AG08396 (cell line): Measurements from ENCODE around the gene AGXT2.
"Not testable (repeated sequence)": the region's sequence is repeated elsewhere in the genome, so short reads cannot be mapped to it uniquely, and the experiment has no call there.

ENCODE experiments used
- DNase-seq: peaks from one replicate; pipeline ENCODE4 v3.0.0; 2012; ENCODE audit warnings: low spot score, mixed read lengths

The AGXT2 gene

DNA sequence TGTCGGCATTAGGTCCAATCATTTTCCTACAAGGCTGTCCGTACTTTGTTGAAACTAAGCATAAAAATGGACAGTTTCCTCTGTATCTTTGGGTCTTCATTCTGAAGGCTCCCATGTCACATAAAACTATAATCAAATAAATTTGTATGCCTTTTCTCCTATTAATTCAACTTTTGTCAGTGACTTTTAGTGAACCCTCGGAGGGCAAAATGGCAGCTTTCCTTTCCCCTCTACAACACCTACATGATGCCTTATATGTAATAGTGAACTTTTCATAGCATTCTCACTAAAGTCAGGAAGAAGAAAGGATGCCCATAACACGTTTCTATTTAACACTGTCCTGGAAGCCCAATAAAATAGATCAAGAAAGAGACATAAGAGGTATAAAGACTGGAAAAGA is 5.1 kb upstream of the AGXT2 start:
- no peak for DNase-seq

- DNase-seq, result no peak
These were observed 2.9 kb upstream of the AGXT2 start for GRCh38 chr5:35050541-35051126.

GRCh38 chr5:35048910-35049309 is 1.2 kb upstream of the AGXT2 start:
- DNase-seq, result no peak

DNA sequence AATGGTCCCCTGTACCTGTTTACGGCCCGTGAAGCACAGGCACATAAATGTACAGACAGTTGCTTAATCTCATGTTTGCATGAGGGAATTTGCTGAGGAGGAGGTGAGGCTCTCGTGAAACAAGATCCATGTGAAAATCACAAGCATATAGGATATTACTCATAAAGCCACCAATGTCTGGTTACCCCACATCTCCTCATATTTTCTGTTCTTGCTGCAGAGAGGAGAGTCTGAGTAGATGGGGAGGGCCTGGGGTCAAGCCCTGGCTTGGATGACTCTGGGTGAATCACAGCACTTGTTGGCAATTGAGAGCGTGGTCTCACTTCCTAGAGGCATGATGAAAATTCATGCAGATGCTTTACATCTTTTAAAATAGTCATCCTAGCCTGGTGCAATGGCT is 975 bp downstream of the AGXT2 start:
- DNase-seq, result peak; percentile 69

DNA sequence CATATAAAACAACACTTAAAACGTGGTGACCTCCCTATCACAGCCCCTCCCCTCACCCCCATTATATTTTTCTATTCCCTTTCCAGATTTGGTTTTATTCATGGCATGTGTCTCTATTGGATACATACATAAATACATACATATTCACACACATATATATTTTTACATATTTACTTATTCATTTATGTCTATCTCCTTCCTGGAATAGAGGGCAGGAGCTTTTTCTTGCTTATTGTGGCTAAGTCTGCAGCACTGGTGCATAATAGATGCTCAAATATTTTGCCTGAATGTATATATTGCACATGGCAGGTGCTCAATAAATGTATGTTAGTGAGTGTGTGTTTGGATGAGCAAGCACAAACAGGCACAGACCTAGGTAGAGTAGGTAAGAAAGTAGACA is 2.5 kb downstream of the AGXT2 start:
- no peak for DNase-seq

- no peak for DNase-seq
These were observed 3.1 kb downstream of the AGXT2 start for GRCh38 chr5:35044649-35045048.

DNA sequence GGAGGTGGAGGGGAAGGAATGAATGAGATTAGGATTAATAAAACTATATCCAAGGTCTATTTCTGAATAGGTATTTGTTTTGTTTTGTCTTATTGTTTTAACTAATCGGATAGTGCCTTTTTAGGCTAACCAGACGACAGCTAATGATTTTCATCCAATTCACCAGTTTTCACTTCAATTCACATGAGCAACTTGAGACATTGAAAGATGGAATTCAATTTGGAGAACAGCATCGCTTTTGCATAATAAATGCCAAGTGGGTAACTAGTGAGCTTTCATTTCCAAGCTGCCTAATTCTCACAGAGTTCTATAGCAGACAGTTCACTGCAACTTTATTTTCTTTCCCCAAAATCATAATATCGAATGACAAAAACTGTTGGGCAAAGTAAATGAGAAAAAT is 5.0 kb downstream of the AGXT2 start:
- no peak for DNase-seq

GRCh38 chr5:35041261-35041660 is 6.5 kb downstream of the AGXT2 start:
- no peak for DNase-seq

GRCh38 chr5:35038891-35039290 is 8.9 kb downstream of the AGXT2 start:
- no peak for DNase-seq

- DNase-seq, result no peak
These were observed 11.2 kb downstream of the AGXT2 start for GRCh38 chr5:35036536-35036935.

GRCh38 chr5:35035929-35036328 is 11.8 kb downstream of the AGXT2 start:
- not testable (repeated sequence) for DNase-seq

GRCh38 chr5:35035271-35035670 is 12.5 kb downstream of the AGXT2 start:
- no peak for DNase-seq

DNA sequence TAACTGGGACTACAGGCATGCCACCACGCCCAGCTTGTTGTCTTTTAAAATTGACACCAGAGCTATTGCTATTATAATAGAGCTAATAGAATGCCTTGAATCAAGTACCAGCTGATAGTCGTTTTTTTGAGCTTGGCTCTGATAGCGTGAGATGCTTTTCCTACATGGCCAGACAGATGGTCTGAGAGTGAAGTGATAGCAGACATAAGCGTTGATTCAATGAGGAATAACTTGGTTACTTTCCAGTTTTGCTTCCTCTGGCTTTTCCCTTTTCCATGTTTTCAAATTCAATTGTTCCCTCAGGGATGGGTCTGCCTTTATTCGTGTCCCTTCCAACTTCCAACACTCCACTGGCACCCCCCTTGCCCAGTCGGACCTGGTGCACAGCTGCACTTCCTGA is 15.4 kb downstream of the AGXT2 start:
- no peak for DNase-seq

- no peak for DNase-seq
These were observed 16.5 kb downstream of the AGXT2 start for GRCh38 chr5:35031276-35031675.

GRCh38 chr5:35030426-35031100 is 17.2 kb downstream of the AGXT2 start:
- no peak for DNase-seq

GRCh38 chr5:35029333-35029732 is 18.4 kb downstream of the AGXT2 start:
- no peak for DNase-seq

DNA sequence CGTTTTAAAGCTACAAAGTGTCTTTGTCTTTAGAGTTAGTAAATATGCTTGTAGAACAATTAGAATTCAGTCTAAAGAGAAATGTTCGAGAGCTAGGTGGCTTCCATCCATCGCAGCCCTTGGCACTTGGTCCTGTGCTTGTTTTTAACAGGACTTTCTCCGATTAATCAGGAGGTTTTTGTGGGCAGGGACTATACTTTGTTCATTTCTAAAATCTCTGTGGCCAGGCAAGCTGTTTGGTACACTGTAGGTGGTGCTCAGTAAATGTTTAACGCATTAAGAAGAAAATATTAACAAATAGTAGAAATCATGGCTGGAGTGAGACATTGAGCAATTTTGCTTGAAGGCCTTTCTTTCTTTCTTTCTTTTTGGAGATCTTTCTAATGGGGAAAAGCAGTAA is 20.8 kb downstream of the AGXT2 start:
- no peak for DNase-seq

- DNase-seq, result no peak
These were observed 21.4 kb downstream of the AGXT2 start for GRCh38 chr5:35026280-35026840.

DNA sequence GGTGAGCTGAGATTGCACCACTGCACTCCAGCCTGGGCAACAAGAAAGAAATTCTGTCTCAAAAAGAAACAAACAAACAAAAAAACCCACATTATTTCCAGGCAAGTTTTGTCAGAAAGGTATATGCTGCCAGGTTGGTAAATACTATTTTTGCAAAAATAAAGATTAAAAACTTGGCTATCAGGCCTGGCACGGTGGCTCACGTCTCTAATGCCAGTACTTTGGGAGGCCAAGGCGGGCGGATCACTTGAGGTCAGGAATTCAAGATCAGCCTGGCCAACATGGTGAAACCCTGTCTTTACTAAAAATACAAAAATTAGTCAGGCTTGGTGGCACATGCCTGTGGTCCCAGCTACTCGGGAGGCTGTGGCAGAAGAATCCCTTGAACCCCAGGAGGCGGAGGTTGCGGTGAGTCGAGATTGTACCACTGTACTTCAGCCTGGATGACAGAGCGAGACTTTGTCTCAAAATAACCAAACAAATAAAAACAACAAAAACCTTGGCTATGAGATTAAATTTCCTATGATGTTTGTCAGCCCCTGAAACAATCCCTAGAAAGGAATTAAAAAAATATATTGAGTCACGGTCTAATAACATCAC is 22.7 kb downstream of the AGXT2 start:
- no peak for DNase-seq

DNA sequence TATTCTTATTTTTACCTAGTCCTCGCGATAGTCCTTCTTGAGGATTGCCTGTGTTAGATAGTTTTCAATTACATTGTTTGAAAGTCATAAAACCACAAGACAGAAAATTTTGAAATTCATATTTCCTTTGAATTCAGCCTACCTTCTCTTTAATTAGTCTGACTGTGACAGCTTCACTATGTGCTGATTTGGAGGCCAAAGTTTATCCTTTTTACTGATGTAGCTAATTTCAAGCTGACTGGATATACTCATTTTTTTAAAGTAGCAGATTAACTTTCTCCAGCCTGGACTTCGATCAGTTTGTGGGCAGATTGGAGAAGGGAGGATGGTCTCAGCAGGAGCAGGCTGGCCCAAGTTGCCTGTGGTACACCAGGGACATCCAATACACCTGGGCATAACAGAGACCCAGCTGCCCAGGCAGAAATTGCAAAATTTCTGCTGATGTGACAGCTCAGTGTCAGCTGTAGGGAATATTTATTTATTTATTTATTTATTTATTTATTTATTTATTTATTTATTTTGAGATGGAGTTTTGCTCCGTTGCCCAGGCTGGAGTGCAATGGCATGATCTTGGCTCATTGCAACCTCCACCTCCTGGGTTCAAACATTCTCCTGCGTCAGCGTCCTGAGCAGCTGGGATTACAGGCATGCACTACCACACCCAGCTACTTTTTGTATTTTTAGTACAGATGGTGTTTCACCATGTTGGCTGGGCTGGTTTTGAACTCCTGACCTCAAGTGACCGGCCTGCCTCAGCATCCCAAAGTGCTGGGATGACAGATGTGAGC is 24.2 kb downstream of the AGXT2 start:
- no peak for DNase-seq

DNA sequence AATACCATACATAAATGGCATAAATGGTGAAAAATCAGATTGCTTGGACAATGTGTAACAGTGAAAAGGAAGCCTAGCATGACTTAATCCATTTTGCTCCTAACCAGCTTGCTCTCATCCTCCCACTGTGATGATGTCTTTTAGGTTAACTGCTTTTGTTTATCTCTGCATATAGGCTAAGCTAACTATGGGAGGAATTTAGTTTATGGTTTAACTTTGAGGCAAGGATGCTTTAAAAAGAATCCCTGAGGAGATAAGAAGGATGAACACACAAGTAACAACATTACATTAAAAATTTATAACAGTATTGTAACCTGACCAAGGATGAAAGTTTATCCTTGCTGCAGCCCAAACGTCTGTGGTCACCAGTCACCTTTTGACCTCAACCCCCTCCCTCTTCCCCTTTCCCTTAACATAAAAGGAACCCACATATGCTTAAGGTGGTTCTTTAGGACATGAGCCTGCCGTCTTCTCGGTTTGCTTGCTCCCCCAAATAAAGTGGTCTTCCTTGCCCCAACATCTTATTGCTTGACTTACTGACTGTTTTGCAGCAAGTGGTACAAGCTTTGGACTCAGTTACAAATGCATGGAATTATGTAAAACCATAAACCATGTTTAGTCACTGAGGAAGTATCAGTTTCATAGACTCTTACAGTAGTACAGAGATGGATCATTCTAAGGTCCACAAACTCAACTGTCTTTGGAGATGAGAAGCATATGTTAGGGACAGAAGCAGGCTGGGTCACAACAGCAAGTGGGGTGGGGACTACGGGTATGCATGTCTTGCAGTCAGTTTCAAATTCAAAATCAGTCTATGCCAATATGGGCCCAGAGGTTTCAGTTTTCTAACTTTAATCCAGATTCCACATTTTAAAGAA is 31.3 kb downstream of the AGXT2 start:
- no peak for DNase-seq

DNA sequence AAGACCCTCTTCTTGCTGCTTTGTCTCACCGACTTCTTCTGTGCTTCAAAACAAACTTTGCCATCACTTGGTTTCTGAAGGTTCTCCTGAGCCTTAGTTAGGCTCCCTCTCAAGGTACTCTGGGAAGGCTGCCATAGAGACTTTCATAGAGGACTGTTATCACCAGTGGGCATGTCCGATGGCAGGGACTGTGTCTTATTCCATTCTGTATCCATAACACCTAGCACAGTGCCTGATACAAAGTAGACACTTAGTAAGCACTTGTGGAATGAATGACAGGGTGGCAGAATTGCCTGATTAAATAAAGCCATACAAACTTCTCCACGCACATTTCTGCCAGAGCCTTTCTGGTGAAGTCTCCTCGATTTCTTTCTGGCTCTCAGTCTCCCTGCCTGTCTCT is 32.7 kb downstream of the AGXT2 start:
- no peak for DNase-seq
